ENCODE measurements around the gene CDK15.

DNA sequence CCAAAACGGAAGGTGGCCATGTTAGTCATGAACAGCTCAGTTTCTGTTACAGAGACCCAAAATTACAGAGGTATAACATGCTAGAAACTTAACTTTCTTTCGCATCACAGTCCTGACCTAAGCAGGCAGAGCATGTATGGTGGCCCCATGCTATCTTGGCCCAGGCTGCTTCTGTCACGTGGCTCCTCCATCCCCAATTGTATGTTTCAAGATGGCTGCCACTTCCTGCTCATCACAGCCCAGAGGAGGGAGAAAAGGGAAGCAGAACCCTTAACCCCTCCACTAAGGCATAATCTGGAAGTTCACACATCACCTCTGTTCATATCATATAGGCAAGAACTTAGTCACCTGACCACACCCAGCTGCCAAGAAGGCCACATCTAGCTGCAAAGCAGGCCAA lies 28.7 kb downstream of the CDK15 start:
- TF ChIP-seq EZH2 (IDR thresholded peaks at IDR 0.05; ENCODE audit: low read depth): no peak
- TF ChIP-seq CTCF (conservative IDR thresholded peaks at IDR 0.05): no peak

Data from PC-9 (cell line).